HG02571 (cell line): Measurements from ENCODE around the gene TSPAN32.
"Not testable (repeated sequence)": the region's sequence is repeated elsewhere in the genome, so short reads cannot be mapped to it uniquely, and the experiment has no call there.

Source experiments
- ATAC-seq: cut with Tn5 transposase; IDR thresholded peaks from one replicate; pipeline ENCODE4 v1.9.1; 2021; ENCODE audit warnings: mild to moderate bottlenecking, moderate library complexity; ENCODE audit not compliant: unreplicated experiment

Gene TSPAN32

DNA sequence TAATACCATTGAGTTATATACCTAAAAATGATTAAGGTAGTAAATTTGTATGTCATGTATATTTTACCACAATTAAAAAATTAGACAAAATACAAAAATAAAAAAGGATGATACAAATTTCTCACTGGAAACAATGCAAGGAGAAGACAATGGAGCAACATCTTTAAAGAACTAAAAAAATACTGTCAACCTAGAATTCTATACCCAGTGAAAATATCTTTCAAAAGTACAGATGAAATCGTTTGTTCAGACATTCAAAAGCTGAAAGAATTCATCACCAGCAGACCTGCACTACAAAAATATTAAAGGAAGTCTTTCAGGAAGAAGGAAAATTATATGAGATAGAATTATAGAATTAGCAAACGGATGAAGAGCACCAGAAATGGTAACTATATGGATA, 21.6 kb upstream of the TSPAN32 start:
- ATAC-seq, result no peak

GRCh38 chr11:2286350-2286749, 15.5 kb upstream of the TSPAN32 start:
- ATAC-seq, result not testable (repeated sequence)

DNA sequence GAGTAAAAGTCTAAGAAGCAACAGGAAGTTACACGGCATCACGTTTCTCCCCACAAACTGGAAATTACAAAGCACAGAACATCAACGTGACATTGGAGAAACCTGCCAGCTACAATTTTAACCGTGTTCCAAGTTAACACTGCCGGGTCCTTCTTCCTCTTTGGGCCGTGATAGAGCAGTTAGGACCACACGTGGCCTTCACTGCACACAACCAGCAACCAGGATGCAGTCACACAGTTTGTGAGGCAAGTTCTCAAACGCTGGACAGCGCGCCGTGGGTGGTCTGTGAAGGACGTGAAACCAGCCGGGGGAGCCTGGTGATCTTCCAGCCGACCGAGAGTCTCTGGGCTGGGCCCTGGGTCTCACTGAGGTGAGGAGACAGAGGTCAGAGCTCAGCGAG, 14.7 kb upstream of the TSPAN32 start:
- no peak for ATAC-seq

- ATAC-seq, result no peak
Observed at GRCh38 chr11:2289350-2289749, 12.5 kb upstream of the TSPAN32 start.

GRCh38 chr11:2289859-2290258, 12.0 kb upstream of the TSPAN32 start:
- no peak for ATAC-seq

- no peak for ATAC-seq
Observed at GRCh38 chr11:2290351-2290841, 11.4 kb upstream of the TSPAN32 start.

DNA sequence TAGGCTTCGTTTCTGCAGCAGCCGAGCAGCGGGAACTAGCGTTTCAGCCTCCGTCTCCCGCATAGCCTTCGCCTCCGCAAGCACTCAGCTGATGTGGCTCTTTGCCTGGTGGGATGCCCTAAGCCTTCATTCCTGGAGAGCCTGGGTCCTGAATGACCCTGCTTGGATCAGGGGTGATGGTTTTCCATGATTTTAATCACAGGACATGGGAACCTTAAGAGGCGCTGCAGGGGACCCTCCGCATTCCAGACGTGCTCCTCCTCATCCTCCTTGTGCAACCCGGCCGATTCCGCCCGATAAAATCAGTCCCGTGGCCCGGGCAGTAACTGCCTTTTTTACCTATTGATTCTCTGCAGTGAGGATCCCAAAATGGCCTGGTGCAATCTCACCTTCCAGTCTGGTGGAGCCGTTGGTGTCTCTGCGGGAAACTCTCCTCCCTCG, 8.3 kb upstream of the TSPAN32 start:
- ATAC-seq, result no peak

- no peak for ATAC-seq
Observed at GRCh38 chr11:2293984-2294925, 7.6 kb upstream of the TSPAN32 start.

- no peak for ATAC-seq
Observed at GRCh38 chr11:2294926-2295290, 6.9 kb upstream of the TSPAN32 start.

DNA sequence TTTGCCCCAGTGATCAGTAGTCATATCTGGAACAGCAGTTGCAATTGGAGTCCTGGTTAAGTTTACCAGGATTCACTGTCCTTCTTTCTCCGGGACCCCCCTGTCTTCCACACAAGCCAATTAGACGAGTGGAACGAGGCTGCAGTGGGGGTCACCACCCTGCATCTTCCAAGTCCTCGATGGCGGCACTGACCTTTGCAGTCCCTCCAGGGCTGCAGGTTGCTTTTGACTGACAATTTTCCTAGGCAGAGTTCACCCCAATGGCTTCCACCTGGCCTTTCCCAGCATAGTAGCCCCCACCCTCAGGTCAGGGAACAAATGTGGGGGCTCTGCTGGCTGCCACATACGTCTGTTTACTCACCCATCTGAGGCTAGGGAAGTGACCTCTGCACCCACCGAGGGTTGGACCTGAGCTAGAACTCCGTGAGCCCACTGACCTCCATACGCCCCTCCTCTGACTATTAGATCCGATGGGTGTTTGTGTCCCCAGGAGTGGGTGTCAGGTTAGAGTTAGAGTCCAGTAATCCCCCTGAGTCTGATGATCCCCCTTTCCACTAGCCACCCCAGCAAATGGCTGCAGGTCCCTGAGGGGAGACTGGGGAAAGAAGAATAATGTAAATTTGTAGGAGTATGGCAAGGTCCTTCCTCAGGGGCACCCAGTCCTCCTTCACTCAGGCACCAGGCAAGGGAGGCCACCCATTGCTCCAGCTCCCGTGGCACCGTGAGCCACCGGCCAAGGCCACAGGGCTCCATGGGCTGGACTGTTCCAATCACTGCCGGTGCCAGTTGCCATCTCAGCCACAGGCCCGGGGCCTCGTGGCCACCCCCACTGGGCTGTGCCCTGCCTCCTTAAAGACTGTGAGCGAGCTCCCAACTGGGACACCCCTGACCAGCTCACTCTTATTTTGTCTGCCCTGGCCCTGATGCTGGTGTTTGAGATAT, 5.6 kb upstream of the TSPAN32 start:
- no peak for ATAC-seq

GRCh38 chr11:2296913-2297622, 4.7 kb upstream of the TSPAN32 start:
- ATAC-seq, result no peak

- no peak for ATAC-seq
Observed at GRCh38 chr11:2297623-2298030, 4.2 kb upstream of the TSPAN32 start.

DNA sequence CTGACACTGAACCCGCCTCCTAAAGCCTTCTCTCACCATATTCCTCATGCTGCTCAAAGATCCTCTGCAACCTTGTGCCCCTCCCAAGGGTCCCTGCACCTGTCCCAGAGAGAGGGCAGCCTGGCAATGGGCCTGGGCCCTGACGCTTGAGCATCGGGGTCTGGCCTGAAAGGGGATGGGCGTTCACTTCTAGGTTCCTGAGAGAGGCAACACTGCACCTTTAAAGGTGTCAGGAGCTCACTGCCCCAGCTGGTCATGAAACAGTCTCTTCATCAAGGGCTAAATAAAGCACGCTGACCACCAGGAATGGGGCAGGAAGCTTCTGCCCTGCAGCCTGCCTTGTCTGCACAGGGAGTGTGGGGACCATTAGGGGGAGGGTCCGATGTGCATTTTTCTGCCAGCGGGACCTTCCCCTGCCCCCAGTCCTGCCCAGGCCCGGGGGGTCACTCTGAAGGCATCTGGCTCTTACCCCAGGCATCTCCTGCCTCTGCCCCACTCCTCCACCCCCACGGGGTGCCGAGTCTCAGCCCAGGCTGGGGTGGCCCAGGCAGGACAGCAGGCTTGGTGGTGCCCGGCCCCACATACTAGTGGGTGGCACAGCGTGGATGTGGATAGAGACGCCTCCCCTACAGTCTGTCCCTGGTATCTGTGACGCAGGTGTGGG, 3.5 kb upstream of the TSPAN32 start:
- no peak for ATAC-seq

DNA sequence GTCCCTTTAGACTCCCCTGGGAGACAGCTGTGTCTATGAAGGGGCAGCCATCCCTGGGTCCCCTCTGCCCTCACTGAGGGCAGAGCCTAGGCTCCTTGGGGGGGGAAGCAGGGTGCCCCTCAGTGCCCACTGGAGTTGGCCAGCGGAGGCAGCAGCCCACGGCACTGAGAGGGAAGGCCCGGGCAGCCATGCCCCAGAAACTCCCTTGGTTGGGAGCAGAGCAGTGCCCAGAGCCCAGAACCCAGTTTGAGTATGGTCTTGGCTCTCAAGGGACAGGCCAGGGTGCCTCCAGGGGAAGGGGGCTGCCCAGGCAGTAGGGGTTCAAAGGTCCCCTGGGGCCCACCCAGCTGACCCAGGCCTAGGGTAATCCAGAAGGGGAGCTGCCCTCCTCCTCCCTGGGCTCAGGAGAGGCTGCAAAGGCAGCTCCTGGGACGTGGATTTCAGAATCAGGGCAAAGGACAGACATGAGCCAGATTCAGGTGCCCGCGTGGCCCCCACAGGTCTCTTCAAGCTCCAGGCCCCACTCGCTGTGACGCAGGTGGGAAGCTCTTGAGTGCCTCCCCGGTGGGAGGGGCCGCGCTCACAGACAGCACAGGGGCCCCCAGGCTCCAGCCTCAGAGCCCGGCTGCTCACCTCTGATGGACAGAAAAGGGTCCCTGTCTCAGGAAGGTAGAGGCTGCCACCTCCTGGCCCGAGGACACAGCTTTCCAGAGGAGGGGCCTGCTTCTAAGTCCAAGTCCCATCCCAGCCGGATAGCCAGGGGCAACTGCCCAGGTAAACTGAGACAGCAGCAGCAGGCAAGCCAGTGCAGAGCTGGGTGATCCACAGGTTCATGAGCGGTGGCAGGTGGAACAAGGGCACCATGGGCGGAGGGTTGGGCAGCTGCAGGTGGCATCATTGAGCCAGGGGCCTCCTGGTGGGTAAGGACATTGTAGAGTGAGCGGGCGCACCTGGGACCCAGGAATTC, 2.7 kb upstream of the TSPAN32 start:
- no peak for ATAC-seq

DNA sequence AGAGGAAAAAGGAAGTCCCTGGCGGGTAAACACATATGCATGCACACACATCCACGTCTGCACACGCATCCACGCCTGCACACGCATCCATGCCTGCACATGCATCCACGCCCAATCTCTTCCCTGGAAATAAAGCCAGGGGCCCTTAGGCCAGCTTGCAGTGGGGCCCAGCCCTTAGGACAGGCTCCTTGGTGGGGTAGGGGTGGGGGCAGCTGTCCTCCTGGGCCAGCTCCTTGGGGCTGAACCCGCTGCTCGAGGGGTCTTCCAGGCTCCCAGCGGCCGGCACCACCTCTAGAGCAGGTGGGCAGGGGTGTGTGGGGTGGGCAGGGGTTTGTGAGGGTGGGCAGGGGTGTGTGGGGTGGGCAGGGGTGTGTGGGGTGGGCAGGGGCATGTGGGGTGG, 2.0 kb upstream of the TSPAN32 start:
- no peak for ATAC-seq

DNA sequence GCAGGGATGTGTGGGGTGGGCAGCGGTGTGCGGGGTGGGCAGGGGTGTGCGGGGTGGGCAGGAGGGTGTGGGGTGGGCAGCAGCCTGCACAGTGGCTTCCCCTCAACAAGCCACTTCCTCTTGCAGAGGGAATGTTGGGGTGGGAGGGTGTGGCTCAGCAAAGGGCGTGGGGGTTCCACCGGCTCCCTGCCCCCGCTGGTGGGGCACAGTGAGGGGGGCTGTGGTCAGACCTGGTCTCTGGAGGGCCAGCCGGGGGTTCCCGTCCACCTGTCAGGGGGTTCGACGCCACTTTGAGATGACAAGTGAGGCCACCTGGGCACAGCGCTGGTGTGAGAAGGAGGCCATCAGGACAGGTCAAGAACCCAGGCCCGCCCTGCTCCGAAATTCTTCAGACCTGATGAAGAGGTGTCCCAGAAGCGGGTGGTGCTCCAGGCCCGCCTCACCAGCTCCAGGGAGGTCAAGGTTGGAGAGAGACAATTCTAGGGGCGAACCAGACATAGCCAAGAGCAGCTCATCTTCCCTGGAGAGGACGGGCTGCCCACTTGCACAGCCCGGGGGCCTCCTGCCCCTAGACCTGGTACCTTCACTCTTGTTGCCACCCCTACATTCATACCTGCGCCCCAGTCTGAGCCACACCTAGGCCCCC, 1.4 kb upstream of the TSPAN32 start:
- no peak for ATAC-seq

- no peak for ATAC-seq
Observed at GRCh38 chr11:2300936-2301630, 730 bp upstream of the TSPAN32 start.

- no peak for ATAC-seq
Observed at GRCh38 chr11:2302306-2302895, 588 bp downstream of the TSPAN32 start.
